ENCODE measurements around the gene SEZ6L2. TPM values are rescaled to one million over a fixed set of nuclear protein-coding genes. Genes with fewer than 3 reads are reported as not detected.

SEZ6L2 gene
- total and polyA plus RNA-seq, 2 of the 13 experiments (the other 11 are each of a cell fraction or from before 2014, with no cell fraction given) = 14.9 to 16.9 TPM

DNA sequence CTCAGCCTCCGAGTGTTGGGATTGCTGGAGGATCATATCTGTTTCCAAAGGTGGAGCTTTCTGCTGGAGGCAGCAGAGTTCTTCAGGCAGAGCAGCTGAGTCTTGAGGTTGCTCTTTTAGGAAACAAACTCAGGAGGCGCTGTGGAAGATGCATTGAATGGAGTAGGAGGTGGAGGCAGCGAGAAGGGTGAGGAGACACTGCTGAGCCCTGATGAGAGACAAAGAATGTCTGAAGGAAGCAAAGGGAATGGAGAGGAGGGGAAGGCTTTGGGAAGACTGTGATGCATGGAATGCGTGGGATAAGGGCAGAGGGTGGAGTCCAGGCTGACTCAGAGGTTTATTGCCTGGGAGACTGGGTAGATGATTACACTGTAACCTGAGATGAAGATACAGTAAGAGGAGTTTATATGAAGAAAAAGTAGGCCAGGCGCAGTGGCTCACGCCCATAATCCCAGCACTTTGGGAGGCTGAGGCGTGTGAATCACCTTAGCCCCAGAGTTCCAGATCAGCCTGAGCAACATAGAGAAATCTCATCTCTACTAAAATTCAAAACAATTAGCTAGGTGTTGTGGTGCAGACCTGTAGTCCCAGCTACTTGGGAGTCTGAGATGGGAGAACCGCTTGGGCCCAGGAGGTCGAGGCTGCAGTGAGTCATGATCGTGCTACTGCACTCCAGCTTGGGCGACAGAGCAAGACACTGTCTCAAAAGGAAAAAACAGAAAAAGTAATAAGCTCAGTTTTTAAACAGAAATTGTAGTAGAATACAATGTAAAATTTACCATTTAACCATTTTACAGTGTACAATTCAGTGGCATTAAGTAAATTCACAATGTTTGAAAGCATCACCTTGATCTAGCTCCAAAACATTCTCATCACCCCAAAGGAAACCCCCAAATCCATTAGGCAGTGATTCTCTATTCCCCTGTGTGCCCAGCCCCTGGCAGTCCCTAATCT lies 44.8 kb upstream of the SEZ6L2 start (continued):
- TF ChIP-seq, protein P1, sequence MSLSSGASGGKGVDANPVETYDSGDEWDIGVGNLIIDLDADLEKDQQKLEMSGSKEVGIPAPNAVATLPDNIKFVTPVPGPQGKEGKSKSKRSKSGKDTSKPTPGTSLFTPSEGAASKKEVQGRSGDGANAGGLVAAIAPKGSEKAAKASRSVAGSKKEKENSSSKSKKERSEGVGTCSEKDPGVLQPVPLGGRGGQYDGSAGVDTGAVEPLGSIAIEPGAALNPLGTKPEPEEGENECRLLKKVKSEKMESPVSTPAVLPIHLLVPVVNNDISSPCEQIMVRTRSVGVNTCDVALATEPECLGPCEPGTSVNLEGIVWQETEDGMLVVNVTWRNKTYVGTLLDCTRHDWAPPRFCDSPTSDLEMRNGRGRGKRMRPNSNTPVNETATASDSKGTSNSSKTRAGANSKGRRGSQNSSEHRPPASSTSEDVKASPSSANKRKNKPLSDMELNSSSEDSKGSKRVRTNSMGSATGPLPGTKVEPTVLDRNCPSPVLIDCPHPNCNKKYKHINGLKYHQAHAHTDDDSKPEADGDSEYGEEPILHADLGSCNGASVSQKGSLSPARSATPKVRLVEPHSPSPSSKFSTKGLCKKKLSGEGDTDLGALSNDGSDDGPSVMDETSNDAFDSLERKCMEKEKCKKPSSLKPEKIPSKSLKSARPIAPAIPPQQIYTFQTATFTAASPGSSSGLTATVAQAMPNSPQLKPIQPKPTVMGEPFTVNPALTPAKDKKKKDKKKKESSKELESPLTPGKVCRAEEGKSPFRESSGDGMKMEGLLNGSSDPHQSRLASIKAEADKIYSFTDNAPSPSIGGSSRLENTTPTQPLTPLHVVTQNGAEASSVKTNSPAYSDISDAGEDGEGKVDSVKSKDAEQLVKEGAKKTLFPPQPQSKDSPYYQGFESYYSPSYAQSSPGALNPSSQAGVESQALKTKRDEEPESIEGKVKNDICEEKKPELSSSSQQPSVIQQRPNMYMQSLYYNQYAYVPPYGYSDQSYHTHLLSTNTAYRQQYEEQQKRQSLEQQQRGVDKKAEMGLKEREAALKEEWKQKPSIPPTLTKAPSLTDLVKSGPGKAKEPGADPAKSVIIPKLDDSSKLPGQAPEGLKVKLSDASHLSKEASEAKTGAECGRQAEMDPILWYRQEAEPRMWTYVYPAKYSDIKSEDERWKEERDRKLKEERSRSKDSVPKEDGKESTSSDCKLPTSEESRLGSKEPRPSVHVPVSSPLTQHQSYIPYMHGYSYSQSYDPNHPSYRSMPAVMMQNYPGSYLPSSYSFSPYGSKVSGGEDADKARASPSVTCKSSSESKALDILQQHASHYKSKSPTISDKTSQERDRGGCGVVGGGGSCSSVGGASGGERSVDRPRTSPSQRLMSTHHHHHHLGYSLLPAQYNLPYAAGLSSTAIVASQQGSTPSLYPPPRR (CRISPR knock-in tag; IDR thresholded peaks at IDR 0.05; ENCODE audit: borderline replicate concordance) = peak; percentile 34; the same call in 1 of the 2 replicates
- TF ChIP-seq SIX4 (CRISPR knock-in tag; IDR thresholded peaks at IDR 0.05) = peak; percentile 98
- no peak for TF ChIP-seq ATF1 (CRISPR knock-in tag; IDR thresholded peaks at IDR 0.05)
- TF ChIP-seq, protein P2, sequence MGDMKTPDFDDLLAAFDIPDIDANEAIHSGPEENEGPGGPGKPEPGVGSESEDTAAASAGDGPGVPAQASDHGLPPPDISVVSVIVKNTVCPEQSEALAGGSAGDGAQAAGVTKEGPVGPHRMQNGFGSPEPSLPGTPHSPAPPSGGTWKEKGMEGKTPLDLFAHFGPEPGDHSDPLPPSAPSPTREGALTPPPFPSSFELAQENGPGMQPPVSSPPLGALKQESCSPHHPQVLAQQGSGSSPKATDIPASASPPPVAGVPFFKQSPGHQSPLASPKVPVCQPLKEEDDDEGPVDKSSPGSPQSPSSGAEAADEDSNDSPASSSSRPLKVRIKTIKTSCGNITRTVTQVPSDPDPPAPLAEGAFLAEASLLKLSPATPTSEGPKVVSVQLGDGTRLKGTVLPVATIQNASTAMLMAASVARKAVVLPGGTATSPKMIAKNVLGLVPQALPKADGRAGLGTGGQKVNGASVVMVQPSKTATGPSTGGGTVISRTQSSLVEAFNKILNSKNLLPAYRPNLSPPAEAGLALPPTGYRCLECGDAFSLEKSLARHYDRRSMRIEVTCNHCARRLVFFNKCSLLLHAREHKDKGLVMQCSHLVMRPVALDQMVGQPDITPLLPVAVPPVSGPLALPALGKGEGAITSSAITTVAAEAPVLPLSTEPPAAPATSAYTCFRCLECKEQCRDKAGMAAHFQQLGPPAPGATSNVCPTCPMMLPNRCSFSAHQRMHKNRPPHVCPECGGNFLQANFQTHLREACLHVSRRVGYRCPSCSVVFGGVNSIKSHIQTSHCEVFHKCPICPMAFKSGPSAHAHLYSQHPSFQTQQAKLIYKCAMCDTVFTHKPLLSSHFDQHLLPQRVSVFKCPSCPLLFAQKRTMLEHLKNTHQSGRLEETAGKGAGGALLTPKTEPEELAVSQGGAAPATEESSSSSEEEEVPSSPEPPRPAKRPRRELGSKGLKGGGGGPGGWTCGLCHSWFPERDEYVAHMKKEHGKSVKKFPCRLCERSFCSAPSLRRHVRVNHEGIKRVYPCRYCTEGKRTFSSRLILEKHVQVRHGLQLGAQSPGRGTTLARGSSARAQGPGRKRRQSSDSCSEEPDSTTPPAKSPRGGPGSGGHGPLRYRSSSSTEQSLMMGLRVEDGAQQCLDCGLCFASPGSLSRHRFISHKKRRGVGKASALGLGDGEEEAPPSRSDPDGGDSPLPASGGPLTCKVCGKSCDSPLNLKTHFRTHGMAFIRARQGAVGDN (CRISPR knock-in tag; IDR thresholded peaks at IDR 0.05) = no peak
- 0 out of 2 replicates have a peak, but pooled peaks have one; percentile 25 for TF ChIP-seq ZNF230 (CRISPR knock-in tag; IDR thresholded peaks at IDR 0.05)
- no peak for TF ChIP-seq RORA (CRISPR knock-in tag; IDR thresholded peaks at IDR 0.05)
- TF ChIP-seq, protein P3, sequence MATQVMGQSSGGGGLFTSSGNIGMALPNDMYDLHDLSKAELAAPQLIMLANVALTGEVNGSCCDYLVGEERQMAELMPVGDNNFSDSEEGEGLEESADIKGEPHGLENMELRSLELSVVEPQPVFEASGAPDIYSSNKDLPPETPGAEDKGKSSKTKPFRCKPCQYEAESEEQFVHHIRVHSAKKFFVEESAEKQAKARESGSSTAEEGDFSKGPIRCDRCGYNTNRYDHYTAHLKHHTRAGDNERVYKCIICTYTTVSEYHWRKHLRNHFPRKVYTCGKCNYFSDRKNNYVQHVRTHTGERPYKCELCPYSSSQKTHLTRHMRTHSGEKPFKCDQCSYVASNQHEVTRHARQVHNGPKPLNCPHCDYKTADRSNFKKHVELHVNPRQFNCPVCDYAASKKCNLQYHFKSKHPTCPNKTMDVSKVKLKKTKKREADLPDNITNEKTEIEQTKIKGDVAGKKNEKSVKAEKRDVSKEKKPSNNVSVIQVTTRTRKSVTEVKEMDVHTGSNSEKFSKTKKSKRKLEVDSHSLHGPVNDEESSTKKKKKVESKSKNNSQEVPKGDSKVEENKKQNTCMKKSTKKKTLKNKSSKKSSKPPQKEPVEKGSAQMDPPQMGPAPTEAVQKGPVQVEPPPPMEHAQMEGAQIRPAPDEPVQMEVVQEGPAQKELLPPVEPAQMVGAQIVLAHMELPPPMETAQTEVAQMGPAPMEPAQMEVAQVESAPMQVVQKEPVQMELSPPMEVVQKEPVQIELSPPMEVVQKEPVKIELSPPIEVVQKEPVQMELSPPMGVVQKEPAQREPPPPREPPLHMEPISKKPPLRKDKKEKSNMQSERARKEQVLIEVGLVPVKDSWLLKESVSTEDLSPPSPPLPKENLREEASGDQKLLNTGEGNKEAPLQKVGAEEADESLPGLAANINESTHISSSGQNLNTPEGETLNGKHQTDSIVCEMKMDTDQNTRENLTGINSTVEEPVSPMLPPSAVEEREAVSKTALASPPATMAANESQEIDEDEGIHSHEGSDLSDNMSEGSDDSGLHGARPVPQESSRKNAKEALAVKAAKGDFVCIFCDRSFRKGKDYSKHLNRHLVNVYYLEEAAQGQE (IDR thresholded peaks at IDR 0.05; ENCODE audit: borderline replicate concordance in 1 of 2, low read depth in 1 of 2, low read length in 2 of 2) = no peak
- TF ChIP-seq ZNF12 (CRISPR knock-in tag; IDR thresholded peaks at IDR 0.05) = no peak
- TF ChIP-seq, protein P4, sequence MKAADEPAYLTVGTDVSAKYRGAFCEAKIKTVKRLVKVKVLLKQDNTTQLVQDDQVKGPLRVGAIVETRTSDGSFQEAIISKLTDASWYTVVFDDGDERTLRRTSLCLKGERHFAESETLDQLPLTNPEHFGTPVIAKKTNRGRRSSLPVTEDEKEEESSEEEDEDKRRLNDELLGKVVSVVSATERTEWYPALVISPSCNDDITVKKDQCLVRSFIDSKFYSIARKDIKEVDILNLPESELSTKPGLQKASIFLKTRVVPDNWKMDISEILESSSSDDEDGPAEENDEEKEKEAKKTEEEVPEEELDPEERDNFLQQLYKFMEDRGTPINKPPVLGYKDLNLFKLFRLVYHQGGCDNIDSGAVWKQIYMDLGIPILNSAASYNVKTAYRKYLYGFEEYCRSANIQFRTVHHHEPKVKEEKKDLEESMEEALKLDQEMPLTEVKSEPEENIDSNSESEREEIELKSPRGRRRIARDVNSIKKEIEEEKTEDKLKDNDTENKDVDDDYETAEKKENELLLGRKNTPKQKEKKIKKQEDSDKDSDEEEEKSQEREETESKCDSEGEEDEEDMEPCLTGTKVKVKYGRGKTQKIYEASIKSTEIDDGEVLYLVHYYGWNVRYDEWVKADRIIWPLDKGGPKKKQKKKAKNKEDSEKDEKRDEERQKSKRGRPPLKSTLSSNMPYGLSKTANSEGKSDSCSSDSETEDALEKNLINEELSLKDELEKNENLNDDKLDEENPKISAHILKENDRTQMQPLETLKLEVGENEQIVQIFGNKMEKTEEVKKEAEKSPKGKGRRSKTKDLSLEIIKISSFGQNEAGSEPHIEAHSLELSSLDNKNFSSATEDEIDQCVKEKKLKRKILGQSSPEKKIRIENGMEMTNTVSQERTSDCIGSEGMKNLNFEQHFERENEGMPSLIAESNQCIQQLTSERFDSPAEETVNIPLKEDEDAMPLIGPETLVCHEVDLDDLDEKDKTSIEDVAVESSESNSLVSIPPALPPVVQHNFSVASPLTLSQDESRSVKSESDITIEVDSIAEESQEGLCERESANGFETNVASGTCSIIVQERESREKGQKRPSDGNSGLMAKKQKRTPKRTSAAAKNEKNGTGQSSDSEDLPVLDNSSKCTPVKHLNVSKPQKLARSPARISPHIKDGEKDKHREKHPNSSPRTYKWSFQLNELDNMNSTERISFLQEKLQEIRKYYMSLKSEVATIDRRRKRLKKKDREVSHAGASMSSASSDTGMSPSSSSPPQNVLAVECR (CRISPR knock-in tag; IDR thresholded peaks at IDR 0.05; ENCODE audit: borderline replicate concordance) = peak; percentile 63

All from HepG2 (cell line).